HG03064 (cell line): ENCODE measurements around the gene CFAP299.
"Not testable (repeated sequence)": the region's sequence is repeated elsewhere in the genome, so short reads cannot be mapped to it uniquely, and the experiment has no call there.

Experiments
- ATAC-seq: cut with Tn5 transposase; IDR thresholded peaks from one replicate; pipeline ENCODE4 v1.9.1; 2021; ENCODE audit warnings: low read depth; ENCODE audit not compliant: unreplicated experiment

CFAP299 gene

GRCh38 chr4:80585542-80585941 is 250.0 kb downstream of the CFAP299 start:
- no peak for ATAC-seq

GRCh38 chr4:80586716-80587115 is 251.2 kb downstream of the CFAP299 start:
- no peak for ATAC-seq

DNA sequence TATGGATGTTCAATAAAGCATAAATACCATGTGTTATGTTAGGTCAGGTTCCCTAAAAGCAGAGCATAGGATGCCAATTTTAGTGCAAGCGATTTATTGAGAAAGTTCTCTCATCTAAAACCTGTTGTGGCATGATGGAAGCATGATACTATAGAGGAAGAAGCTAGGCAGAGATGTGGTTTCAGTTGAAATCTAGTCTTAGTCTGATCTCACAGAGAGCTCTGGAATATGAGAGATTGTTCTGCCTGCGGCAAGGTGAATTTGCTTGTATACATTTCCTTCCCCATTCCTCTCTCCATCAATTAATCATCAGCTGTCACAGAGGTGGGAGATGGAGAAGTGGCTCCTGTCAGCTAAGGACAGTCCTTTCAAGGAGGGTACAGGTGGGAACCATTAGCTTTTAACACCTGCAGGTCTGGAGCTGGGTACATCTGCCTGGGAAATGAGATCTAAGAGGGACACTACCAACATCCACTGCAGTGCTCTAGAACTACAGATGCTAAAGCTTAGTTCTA is 252.4 kb downstream of the CFAP299 start:
- ATAC-seq, result no peak

GRCh38 chr4:80592950-80593349 is 257.4 kb downstream of the CFAP299 start:
- ATAC-seq, result no peak

DNA sequence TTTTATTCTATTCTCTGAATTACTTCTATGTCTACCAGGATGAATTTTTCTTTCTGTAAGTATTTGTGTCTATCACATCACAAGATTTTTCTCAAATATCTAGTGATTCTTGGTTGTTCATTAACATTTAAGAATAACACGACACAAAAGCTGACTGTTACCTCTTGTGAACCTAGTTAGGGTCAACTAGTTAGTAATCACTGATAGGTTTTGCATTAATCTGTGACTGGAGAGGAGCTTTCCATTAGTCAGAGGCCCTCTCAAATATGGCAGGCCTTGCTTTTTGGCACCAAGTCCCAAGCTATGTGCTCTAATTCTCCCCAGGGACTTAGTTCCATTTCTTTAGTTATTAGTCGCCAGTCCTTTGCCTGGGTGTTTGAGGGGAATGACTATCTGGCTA is 259.2 kb downstream of the CFAP299 start:
- ATAC-seq, result no peak

DNA sequence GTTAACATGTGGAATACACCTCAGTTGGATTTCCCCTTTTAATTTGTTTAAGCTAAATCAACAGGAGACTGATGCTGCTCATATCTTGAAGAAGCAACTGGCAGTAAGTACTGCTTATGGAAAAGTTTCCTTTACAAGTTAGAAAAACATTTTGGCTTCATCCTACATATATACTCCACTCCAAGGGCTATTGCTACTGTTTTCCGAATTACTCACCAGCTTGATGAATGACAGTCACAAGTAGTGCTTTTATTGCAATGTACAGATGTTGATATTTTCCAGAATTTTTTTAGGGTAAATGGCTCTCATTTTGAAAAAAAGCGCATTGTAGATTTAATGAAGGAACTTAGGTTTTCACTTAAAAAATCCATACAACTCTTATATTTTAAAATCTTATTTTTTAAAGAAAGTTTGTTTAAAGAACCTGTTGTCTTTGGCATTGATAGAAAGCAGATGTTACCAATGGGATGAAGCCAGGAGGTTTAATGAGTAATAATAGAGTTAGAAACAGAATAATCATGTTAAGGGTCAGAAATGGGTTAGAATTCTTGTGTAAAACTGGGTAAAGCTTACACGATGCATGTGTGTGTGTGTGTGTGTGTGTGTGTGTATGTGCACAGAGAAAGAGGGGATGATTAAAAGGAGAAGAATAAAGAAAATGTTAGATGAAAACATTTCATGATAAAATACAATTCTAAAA is 272.9 kb downstream of the CFAP299 start:
- ATAC-seq, result no peak

DNA sequence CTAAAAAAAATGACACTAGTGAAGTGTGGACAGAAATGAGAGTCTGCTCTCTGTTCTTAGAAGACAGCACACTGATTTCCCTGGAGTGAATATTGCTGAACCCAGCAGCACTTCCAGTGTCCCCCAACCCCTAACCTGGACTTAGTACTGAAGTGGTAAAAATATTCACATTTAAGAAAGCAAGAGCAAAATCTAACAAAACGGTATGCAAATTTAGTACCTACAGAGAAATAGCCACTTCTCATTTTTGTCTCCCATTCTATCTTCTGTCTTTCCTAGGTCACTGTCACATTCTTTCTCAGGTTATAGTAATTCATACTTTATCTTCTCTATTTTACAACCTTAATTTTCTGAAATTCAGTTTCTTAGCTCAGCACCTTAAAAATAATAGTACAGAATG is 274.7 kb downstream of the CFAP299 start:
- ATAC-seq, result no peak

GRCh38 chr4:80610845-80611677 is 275.5 kb downstream of the CFAP299 start:
- ATAC-seq, result peak; percentile 89

DNA sequence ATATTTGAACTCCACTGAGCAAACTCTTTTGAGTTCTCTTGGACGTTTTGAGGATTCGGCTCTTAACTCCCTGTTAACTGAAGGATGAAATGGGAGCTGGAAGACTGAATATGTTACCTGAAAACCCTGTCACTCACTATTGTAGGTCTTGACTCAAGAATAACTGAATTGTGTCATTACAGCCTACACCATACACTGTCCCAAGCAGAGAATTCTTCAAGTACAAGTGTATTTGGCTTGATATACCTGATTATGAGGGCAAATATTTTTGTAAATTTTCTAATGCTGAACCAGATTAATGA is 276.1 kb downstream of the CFAP299 start:
- ATAC-seq, result peak; percentile 8

- no peak for ATAC-seq
Observed at GRCh38 chr4:80613470-80613869, 277.9 kb downstream of the CFAP299 start.

GRCh38 chr4:80614319-80614718 is 278.8 kb downstream of the CFAP299 start:
- ATAC-seq, result no peak

- no peak for ATAC-seq
Observed at GRCh38 chr4:80615099-80615498, 279.6 kb downstream of the CFAP299 start.

GRCh38 chr4:80619070-80619674 is 283.6 kb downstream of the CFAP299 start:
- no peak for ATAC-seq

DNA sequence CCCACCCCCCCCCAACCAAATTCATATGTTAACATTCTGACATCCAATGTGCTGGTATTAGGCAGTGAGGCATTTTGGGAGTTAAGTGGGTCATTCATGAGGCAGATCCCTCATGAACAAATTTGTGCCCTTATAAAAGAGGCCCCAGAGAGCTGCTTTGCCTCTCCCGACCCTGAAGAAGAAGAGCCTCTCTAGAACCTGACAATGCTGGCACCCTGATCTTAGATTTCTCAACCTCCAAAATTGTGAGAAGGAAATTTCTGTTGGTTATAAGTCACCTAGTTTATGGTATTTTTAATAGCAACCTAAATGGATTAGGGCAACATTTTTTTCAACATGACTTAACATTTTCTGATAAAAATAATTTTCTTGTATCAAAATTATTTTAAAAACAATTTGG is 296.3 kb downstream of the CFAP299 start:
- no peak for ATAC-seq

GRCh38 chr4:80637190-80637589 is 301.7 kb downstream of the CFAP299 start:
- no peak for ATAC-seq

DNA sequence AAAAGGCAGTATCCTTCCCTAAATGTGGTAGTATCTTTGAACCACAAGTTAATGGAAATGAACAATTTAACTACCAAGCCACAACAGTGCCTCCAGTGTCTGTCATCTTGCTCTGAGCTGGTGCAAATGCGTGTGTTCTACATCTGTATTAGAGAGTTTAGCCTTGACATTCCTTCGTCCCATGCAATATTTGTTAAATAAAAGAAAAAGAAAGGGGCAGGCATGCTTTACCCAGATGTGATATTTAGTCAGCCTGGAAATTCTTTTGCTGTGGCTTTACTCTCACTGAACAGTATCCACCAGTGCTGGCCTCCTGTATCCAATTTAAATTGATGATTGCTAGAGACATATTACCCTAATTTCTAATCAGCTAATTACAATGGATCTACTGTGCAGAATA is 310.5 kb downstream of the CFAP299 start:
- ATAC-seq, result no peak

DNA sequence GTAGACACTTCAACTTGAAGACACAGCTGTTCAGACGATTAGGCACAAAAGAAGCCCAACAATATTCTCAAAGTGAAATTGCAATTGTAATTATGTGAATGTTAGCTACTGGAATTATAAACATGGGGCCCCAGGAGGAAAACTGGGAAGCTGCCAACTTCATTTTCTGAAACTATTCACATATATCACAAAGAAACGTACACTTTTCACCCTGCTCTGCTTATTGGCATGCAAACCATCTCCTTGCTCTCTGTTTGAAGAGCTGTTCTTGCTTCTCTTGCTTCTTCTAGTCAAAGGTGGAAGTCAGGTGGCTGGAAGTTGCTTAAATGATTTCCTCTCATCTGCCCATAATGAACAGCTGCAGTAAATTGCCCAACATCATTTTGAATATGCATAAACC is 320.1 kb downstream of the CFAP299 start:
- no peak for ATAC-seq

DNA sequence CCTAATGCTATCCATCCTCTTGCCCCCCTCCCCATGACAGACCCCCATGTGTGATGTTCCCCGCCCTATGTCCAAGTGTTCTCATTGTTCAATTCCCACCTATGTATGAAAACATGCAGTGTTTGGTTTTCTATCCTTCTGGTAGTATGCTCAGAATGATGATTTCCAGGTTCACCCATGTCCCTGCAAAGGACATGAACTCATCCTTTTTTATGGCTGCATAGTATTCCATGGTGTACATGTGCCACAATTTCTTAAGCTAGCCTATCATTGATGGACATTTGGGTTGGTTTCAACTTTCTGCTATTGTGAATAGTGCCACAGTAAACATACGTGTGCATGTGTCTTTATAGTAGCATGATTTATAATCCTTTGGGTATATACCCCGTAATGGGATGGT is 334.6 kb downstream of the CFAP299 start:
- not testable (repeated sequence) for ATAC-seq

DNA sequence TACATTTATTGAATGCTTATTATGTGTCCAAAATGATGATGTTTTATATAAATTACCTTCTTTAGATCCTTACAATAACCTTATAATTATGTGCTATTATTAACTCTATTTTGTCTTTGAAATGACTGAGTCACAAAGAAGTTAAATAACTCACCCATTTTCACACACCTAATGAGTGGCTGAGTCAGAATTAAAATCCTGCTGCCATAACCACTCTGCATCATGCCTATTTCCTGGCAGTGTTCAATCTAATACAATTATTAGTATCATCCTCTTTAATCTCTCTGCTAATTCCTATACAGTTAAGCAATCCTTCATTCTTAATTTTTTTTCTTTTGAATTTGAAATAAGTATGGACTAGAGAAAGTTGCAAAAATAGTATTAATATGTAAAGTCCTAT is 342.9 kb downstream of the CFAP299 start:
- no peak for ATAC-seq

DNA sequence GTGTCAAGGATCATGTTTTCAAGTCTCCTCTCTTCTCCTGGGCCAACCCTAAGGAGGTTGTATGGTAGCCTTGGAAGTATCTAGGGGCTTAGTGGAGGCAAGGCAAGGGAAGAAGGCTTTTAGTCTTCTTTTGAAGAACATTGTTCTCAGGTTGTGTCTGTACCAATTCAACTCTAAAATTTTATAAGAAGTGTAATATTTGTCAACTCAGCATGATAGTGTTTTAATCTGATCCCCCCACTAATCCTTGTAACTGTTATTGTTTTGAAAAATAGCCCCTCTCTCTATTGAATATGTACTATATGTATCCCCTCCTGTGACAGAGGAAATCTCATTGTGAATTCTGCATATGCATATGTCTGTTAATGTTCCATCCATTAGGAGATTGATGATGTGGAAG is 345.4 kb downstream of the CFAP299 start:
- no peak for ATAC-seq

- no peak for ATAC-seq
Observed at GRCh38 chr4:80685214-80685613, 349.7 kb downstream of the CFAP299 start.

DNA sequence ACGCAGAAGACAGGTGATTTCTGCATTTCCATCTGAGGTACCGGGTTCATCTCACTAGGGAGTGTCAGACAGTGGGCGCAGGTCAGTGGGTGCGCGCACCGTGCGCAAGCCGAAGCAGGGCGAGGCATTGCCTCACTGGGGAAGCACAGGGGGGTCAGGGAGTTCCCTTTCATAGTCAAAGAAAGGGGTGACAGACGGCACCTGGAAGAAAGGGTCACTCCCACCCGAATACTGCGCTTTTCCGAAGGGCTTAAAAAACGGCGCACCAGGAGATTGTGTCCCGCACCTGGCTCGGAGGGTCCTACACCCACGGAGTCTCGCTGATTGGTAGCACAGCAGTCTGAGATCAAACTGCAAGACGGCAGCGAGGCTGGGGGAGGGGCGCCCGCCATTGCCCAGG is 352.2 kb downstream of the CFAP299 start:
- ATAC-seq, result not testable (repeated sequence)
